Left ventricle myocardium inferior (tissue), 1 donor: ENCODE measurements around the gene MTHFSD. TPM values are rescaled to one million over a fixed set of nuclear protein-coding genes. Genes with fewer than 3 reads are reported as not detected.

Experiments used
- DNase-seq: peaks from one replicate; pipeline ENCODE4 v3.0.0-alpha.2; 2020
- H3K27ac ChIP-seq: fragments of 200-600 bp; replicated peaks from 2 replicates; pipeline ENCODE4 v1.8.0; 2021
- H3K27me3 ChIP-seq: fragments of 200-600 bp; 2 replicates; pipeline ENCODE4 v1.8.0; 2021; ENCODE audit warnings: low read depth
- H3K36me3 ChIP-seq: fragments of 200-600 bp; 2 replicates; pipeline ENCODE4 v1.8.0; 2021
- H3K4me1 ChIP-seq: fragments of 200-600 bp; 2 replicates; pipeline ENCODE4 v1.8.0; 2021
- H3K4me3 ChIP-seq: fragments of 200-600 bp; 2 replicates; pipeline ENCODE4 v1.8.0; 2021; ENCODE audit warnings: mild to moderate bottlenecking, moderate library complexity
- H3K9me3 ChIP-seq: fragments of 200-600 bp; replicated peaks from 2 replicates; pipeline ENCODE4 v1.8.0; 2021
- intact Hi-C: fragments of 100-400 bp; cut with micrococcal nuclease; formaldehyde crosslinking; loops from one replicate; pipeline ENCODE4 v1.11.0; 2022
- total RNA-seq: library from RNA; stranded (reverse); fragmentation: NEBNext Ultra II Directional; extraction: Animal tissue kit (Norgen Biotek cat#: 25700); gene quantifications from one replicate; pipeline ENCODE4 v1.2.1, GENCODE V29; 2021
- TF ChIP-seq, protein P1 (sequence below): fragments of 200-600 bp; IDR thresholded peaks from 2 replicates; pipeline ENCODE4 v1.8.0; 2021; ENCODE audit warnings: antibody characterized with exemption, mild to moderate bottlenecking, borderline replicate concordance
- donor health status: DM: no; HTN: yes; CAD: no; lungs with severe emphysema.

The MTHFSD gene
- total RNA-seq, 1 donor from 2014 or later, result 10.2 TPM

DNA sequence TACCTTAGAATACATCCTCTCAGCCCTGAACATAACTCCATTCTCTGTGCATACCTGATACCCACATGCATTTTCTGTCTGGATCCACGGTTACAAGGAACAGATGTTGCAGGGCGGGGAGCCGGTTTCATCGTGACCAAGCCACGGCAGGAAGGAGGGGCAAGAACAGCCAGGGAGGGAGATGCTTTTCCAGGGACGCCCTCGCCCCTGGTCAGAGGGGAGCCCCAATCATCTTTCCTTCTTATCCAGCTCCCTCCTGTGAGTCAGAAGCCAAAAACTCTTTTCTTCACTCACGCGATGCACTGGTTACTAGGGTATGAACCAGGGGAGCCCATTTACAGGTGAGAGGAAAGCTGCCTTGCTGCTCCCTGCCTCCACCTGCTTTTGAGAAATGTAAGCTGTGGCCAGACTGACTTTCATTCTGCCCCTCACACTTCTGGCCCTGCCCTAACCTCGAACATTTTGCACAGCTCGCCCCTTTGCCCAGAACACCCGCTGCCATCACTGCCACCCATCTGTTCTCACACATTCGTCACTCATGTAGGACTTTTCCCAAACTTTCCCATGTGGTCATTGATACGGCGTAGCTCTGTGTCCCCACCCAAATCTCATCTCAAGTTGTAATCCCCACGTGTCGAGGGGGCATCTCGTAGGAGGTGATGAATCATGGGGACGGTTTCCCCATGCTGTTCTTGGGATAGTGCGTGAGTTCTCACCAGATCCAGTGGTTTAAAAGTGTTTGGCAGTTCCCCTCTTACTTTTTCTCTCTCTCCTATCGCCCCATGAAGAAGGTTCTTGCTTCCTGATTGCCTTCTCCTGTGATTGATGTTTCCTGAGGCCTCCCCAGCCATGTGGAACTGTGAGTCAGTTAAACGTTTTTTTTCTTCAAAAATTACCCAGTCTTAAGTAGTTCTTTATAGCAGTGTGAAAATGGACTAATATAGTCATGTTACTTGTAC is 43.9 kb upstream of the MTHFSD start:
- intact Hi-C loops, result no loop called here
- Histone ChIP-seq H3K9me3 (no peaks in the 10 kb centered on the region), H3K4me3 (no peak overlapping the region), H3K27ac (no peak overlapping the region), H3K36me3 (no peaks in the 10 kb centered on the region), H3K27me3 (peaks cover 70% of the 10 kb centered on the region), H3K4me1 (no peaks in the 10 kb centered on the region)
- DNase-seq, result no peak
- TF ChIP-seq, protein P1, sequence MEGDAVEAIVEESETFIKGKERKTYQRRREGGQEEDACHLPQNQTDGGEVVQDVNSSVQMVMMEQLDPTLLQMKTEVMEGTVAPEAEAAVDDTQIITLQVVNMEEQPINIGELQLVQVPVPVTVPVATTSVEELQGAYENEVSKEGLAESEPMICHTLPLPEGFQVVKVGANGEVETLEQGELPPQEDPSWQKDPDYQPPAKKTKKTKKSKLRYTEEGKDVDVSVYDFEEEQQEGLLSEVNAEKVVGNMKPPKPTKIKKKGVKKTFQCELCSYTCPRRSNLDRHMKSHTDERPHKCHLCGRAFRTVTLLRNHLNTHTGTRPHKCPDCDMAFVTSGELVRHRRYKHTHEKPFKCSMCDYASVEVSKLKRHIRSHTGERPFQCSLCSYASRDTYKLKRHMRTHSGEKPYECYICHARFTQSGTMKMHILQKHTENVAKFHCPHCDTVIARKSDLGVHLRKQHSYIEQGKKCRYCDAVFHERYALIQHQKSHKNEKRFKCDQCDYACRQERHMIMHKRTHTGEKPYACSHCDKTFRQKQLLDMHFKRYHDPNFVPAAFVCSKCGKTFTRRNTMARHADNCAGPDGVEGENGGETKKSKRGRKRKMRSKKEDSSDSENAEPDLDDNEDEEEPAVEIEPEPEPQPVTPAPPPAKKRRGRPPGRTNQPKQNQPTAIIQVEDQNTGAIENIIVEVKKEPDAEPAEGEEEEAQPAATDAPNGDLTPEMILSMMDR, result no peak

GRCh38 chr16:86597880-86598606 is 43.0 kb upstream of the MTHFSD start:
- Histone ChIP-seq H3K4me1 (no peaks in the 10 kb centered on the region), H3K36me3 (no peaks in the 10 kb centered on the region), H3K27ac (no peak overlapping the region), H3K9me3 (no peaks in the 10 kb centered on the region), H3K27me3 (peaks cover 77% of the 10 kb centered on the region), H3K4me3 (no peak overlapping the region)
- no peak for DNase-seq
- TF ChIP-seq, protein P1, result no peak
- intact Hi-C loops, result no loop called here

DNA sequence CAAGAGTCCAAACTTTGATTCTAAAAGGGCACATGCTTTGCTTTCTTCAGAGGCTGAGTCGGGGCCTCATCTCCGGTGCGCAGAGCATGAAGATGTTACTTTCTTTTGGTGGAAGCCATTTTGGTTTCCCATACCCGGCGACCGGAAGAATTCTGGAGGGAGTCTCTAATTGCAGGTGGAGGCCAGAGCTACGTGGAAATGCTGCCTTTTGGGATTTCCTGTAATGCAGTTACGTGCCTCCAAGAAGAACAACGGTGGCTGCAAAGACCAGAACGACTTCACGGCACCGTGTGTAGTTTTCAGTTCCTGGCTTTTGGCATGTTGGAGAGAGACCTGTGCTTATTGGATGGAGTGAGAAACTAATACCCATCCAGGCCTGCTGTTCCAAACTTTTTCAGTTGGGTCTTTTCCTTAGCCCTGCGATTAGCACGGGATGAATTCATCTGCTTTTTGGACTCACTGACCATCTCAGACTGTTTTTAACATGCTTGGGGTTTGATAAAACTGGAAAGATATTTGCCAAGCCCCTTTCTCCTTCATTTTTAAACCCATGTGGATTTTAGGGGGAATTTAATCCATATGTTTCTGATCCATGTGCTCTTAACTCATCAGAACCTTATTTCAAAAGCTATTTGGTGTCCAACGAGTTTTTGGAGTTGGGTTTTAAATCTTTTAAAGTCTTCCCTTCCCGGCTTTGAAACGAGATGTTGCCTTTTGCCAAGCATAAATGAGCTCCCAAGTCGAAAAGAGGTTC is 42.3 kb upstream of the MTHFSD start:
- intact Hi-C loops, result no loop called here
- no peak overlapping the region for H3K27ac ChIP-seq
- no peaks in the 10 kb centered on the region for H3K36me3 ChIP-seq
- TF ChIP-seq, protein P1, result no peak
- no peaks in the 10 kb centered on the region for H3K4me1 ChIP-seq
- H3K9me3 ChIP-seq, result no peaks in the 10 kb centered on the region
- H3K27me3 ChIP-seq, result peaks cover 84% of the 10 kb centered on the region
- no peak for DNase-seq
- H3K4me3 ChIP-seq, result no peak overlapping the region

DNA sequence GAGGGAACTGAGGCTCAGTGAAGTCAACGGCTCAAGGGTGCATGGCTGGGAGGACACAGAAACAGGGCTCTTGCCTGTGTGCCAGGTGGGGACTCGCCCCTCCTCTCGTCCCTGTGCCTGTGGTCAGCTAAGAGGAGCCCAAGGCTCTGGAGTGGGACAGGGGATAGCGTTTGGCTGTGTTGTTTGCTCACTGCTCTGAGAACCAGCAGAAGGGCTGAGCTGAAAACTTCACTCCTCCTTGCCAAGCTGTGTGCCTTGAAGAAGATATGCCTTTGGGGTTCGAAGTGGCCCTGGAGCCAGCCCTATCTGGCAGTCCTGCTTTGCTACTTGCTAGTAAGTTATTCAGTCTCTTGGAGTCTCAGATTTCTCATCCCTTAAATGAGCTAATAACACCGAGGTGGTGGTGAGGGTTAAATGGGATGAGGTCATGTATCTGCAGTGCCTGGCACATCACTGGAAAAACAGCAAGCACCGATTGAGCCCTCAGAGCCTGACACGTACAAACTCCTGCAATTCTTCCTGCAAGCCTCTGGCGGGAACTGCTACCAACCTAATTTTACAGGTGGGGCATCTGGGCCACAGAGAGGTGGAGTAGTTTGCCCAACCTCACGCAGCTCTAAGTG is 41.1 kb upstream of the MTHFSD start:
- Histone ChIP-seq H3K36me3 (no peaks in the 10 kb centered on the region), H3K27me3 (peaks cover 89% of the 10 kb centered on the region), H3K4me1 (no peaks in the 10 kb centered on the region), H3K27ac (no peak overlapping the region), H3K4me3 (no peak overlapping the region), H3K9me3 (no peaks in the 10 kb centered on the region)
- intact Hi-C loops, result no loop called here
- no peak for DNase-seq
- TF ChIP-seq, protein P1, result no peak

DNA sequence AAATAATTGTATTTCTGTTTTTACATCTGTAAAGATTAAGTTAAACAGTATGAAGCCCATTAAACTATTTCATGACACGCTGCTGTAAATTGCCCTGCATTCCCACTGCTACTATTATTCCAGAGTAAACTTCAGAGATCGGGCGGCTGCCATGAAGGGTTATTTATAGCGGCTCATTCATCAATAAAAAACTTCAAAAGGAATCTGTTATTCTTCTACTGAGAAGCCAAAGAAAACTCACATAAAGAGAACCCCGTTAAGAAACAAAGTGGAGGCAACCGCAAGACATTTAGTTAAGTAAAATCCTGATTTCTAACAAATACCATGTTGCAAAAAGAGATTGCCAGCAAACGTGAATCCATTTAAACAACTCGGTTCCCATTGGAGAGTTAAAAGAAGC is 39.7 kb upstream of the MTHFSD start:
- H3K27me3 ChIP-seq, result peaks cover 89% of the 10 kb centered on the region
- TF ChIP-seq, protein P1, result no peak
- no peak for DNase-seq
- intact Hi-C loops, result no loop called here
- H3K4me3 ChIP-seq, result no peak overlapping the region
- no peaks in the 10 kb centered on the region for H3K36me3 ChIP-seq
- no peaks in the 10 kb centered on the region for H3K9me3 ChIP-seq
- no peak overlapping the region for H3K27ac ChIP-seq
- no peaks in the 10 kb centered on the region for H3K4me1 ChIP-seq
